SK-N-SH treated with all-trans-retinoic acid at 6 μM for 48 hours (cell line): ENCODE data around the gene CLEC16A.

Source experiments
- ARNTL ChIP-seq: fragments of 450-650 bp; formaldehyde crosslinking; IDR thresholded peaks from 2 replicates; pipeline ENCODE4 v1.5.0; 2020; ENCODE audit warnings: low read depth, mild to moderate bottlenecking, moderate library complexity, borderline replicate concordance
- BACH2 ChIP-seq: fragments of 250-450 bp; sonication (Bioruptor Pico); IDR thresholded peaks from 2 replicates; pipeline ENCODE4 v1.9.0; 2021; ENCODE audit warnings: mild to moderate bottlenecking, borderline replicate concordance
- CREB5 ChIP-seq: fragments of 250-450 bp; sonication (Bioruptor Pico); IDR thresholded peaks from 2 replicates; pipeline ENCODE4 v1.5.1; 2020; ENCODE audit warnings: low read depth, mild to moderate bottlenecking, moderate library complexity
- CSRNP3 ChIP-seq: fragments of 250-450 bp; sonication (Bioruptor Pico); IDR thresholded peaks from 2 replicates; pipeline ENCODE4 v1.5.1; 2021; ENCODE audit warnings: mild to moderate bottlenecking, moderate library complexity
- GLIS3 ChIP-seq: fragments of 250-450 bp; sonication (Bioruptor Pico); IDR thresholded peaks from 2 replicates; pipeline ENCODE4 v1.5.0; 2020; ENCODE audit warnings: mild to moderate bottlenecking, moderate library complexity
- PATZ1 ChIP-seq: fragments of 250-450 bp; sonication (Bioruptor Pico); IDR thresholded peaks from 2 replicates; pipeline ENCODE4 v1.8.0; 2020; ENCODE audit warnings: mild to moderate bottlenecking, moderate library complexity, borderline replicate concordance
- POU6F1 ChIP-seq: fragments of 250-450 bp; sonication (Bioruptor Pico); IDR thresholded peaks from 2 replicates; pipeline ENCODE4 v1.8.0; 2021; ENCODE audit warnings: low read depth, mild to moderate bottlenecking, moderate library complexity, borderline replicate concordance
- PPARA ChIP-seq: fragments of 250-450 bp; sonication (Bioruptor Pico); IDR thresholded peaks from 2 replicates; pipeline ENCODE4 v1.5.0; 2020; ENCODE audit warnings: mild to moderate bottlenecking, borderline replicate concordance
- TOX ChIP-seq: fragments of 250-450 bp; sonication (Bioruptor Pico); IDR thresholded peaks from 2 replicates; pipeline ENCODE4 v1.8.0; 2021; ENCODE audit warnings: mild to moderate bottlenecking, moderate library complexity, borderline replicate concordance
- ZC3H10 ChIP-seq: fragments of 250-450 bp; sonication (Bioruptor Pico); IDR thresholded peaks from 2 replicates; pipeline ENCODE4 v1.5.1; 2021; ENCODE audit warnings: mild to moderate bottlenecking, moderate library complexity
- ZFP3 ChIP-seq: fragments of 250-450 bp; sonication (Bioruptor Pico); IDR thresholded peaks from 2 replicates; pipeline ENCODE4 v1.5.0; 2020; ENCODE audit warnings: mild to moderate bottlenecking, moderate library complexity
- ZFP30 ChIP-seq: fragments of 450-650 bp; formaldehyde crosslinking; IDR thresholded peaks from 2 replicates; pipeline ENCODE4 v1.5.0; 2022; ENCODE audit warnings: mild to moderate bottlenecking, moderate library complexity
- ZNF565 ChIP-seq: fragments of 450-650 bp; formaldehyde crosslinking; conservative IDR thresholded peaks from 2 replicates; pipeline ENCODE4 v1.5.0; 2020; ENCODE audit warnings: low read depth, mild to moderate bottlenecking, moderate library complexity
- ZNF8 ChIP-seq: fragments of 450-650 bp; formaldehyde crosslinking; IDR thresholded peaks from 2 replicates; pipeline ENCODE4 v1.5.0; 2020; ENCODE audit warnings: mild to moderate bottlenecking, moderate library complexity

- TF ChIP-seq BACH2 (no peak), PPARA (CRISPR knock-in tag) (no peak), ZNF565 (CRISPR knock-in tag) (no peak), PATZ1 (CRISPR knock-in tag) (no peak), ZNF8 (CRISPR knock-in tag) (no peak), ARNTL (CRISPR knock-in tag) (no peak), CREB5 (CRISPR knock-in tag) (no peak), ZC3H10 (CRISPR knock-in tag) (no peak), ZFP30 (CRISPR knock-in tag) (no peak), CSRNP3 (CRISPR knock-in tag) (no peak), POU6F1 (no peak), TOX (CRISPR knock-in tag) (no peak), GLIS3 (CRISPR knock-in tag) (no peak), ZFP3 (CRISPR knock-in tag) (no peak)
Measured at GRCh38 chr16:11051430-11051829, 107.1 kb downstream of the CLEC16A start.
